Measurements from ENCODE around the gene TMEM182. TPM values are rescaled to one million over a fixed set of nuclear protein-coding genes. Genes with fewer than 3 reads are reported as not detected.

Gene TMEM182
- total RNA-seq, 2 donors from 2014 or later, result 6.8 to 10.0 TPM

DNA sequence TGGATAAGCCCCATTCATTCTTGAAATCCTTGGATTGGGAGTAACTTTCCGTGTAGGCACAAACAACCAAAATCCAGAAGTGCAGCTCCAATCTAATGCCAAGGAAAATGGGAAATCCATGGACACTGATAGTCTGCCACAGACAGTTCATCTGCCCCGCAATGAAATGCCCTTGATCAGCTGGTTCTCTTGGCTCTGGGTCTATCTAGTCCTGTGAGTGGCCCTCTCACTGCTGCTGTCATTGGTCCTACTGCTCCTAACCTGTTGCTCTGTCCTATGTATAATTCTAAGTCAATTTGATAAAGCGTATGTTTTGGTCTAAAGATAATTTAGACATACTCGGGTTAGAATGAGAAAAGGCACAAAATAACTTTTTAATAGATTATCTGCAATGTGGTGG, 13.7 kb upstream of the TMEM182 start:
- no peak overlapping the region for H3K4me3 Mint-ChIP-seq
- no peaks in the 10 kb centered on the region for H3K9me3 Mint-ChIP-seq
- peaks cover 0 to 2% of the 10 kb centered on the region in 2 donors for H3K36me3 Mint-ChIP-seq (ENCODE audit: insufficient read depth in 2 of 2)
- no peaks in the 10 kb centered on the region for H3K27me3 Mint-ChIP-seq (ENCODE audit: low read depth)
- ATAC-seq (replicated peaks in 1 of 2) (no peak), DNase-seq (no peak)
- no peak overlapping the region for H3K27ac Mint-ChIP-seq
- no peaks in the 10 kb centered on the region for H3K4me1 Mint-ChIP-seq (ENCODE audit: low read depth)

GRCh38 chr2:102749938-102750337, 11.9 kb upstream of the TMEM182 start:
- H3K4me1 Mint-ChIP-seq (ENCODE audit: low read depth), result no peaks in the 10 kb centered on the region
- no peak overlapping the region for H3K27ac Mint-ChIP-seq
- no peak for DNase-seq
- H3K9me3 Mint-ChIP-seq, result no peaks in the 10 kb centered on the region
- H3K4me3 Mint-ChIP-seq, result no peak overlapping the region
- ATAC-seq (replicated peaks in 1 of 2), result no peak
- H3K27me3 Mint-ChIP-seq (ENCODE audit: low read depth), result no peaks in the 10 kb centered on the region
- no peaks in the 10 kb centered on the region for H3K36me3 Mint-ChIP-seq (ENCODE audit: insufficient read depth in 2 of 2)

DNA sequence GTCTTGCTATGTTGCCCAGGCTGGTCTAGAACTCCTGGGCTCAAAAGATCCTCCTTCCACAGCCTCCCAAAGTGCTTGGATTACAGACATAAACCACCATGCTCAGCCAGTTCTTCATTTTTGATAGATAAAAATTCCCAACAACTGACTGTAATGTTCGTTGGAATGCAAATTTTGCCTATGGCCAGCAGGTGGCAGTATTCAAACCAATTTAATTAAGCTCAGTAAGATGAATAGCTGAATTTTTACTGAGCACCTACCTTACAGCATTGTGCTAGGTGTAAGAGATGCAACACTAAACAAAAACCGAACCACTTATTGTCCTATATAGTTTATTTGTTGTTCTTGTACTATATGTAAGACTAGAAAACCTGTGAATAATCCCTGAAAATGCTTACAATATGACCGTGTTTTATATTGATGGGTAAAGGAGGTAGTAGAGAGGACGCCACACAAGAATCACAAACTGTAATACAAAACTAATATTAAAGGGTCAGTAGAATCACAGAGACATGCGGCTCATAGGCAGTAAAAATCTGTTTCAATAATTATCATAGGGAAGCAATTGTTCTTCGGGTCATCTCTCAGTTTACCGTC, 8.2 kb upstream of the TMEM182 start:
- Mint-ChIP-seq H3K27ac (no peak overlapping the region), H3K9me3 (no peaks in the 10 kb centered on the region), H3K4me3 (no peak overlapping the region), H3K36me3 (ENCODE audit: insufficient read depth in 2 of 2) (no peaks in the 10 kb centered on the region), H3K27me3 (ENCODE audit: low read depth) (no peaks in the 10 kb centered on the region), H3K4me1 (ENCODE audit: low read depth) (no peaks in the 10 kb centered on the region)
- ATAC-seq (replicated peaks in 1 of 2), result no peak
- DNase-seq, result peak; percentile 2 to 20

- no peaks in the 10 kb centered on the region for H3K4me1 Mint-ChIP-seq (ENCODE audit: low read depth)
- no peak overlapping the region for H3K27ac Mint-ChIP-seq
- H3K4me3 Mint-ChIP-seq, result no peak overlapping the region
- no peaks in the 10 kb centered on the region for H3K27me3 Mint-ChIP-seq (ENCODE audit: low read depth)
- no peaks in the 10 kb centered on the region for H3K36me3 Mint-ChIP-seq (ENCODE audit: insufficient read depth in 2 of 2)
- DNase-seq, result no peak
- no peak for ATAC-seq (replicated peaks in 1 of 2)
- H3K9me3 Mint-ChIP-seq, result no peaks in the 10 kb centered on the region
These were observed 7.2 kb upstream of the TMEM182 start for GRCh38 chr2:102754456-102755145.

DNA sequence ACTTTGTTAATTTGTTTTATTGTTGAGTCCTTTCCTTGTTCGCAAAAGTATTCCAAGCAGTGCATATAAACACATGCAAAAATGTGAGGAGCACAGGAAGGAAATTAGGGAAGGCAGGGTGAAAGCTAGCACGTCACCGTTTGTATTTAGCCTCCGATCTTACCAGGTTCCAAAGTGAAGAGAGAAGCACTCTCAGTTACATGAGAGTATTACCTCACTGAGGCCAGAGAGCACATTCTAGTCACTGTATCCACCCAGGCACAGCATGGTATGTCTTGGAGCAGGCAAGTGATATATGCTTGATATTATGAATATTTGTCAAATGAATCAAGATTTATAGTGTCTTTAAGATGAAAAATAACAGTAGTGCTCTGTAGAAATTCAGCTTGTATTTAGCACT, 6.5 kb upstream of the TMEM182 start:
- H3K4me3 Mint-ChIP-seq, result no peak overlapping the region
- ATAC-seq (replicated peaks in 1 of 2), result no peak
- no peaks in the 10 kb centered on the region for H3K27me3 Mint-ChIP-seq (ENCODE audit: low read depth)
- DNase-seq, result no peak
- no peaks in the 10 kb centered on the region for H3K36me3 Mint-ChIP-seq (ENCODE audit: insufficient read depth in 2 of 2)
- H3K9me3 Mint-ChIP-seq, result no peaks in the 10 kb centered on the region
- H3K4me1 Mint-ChIP-seq (ENCODE audit: low read depth), result no peaks in the 10 kb centered on the region
- no peak overlapping the region for H3K27ac Mint-ChIP-seq

DNA sequence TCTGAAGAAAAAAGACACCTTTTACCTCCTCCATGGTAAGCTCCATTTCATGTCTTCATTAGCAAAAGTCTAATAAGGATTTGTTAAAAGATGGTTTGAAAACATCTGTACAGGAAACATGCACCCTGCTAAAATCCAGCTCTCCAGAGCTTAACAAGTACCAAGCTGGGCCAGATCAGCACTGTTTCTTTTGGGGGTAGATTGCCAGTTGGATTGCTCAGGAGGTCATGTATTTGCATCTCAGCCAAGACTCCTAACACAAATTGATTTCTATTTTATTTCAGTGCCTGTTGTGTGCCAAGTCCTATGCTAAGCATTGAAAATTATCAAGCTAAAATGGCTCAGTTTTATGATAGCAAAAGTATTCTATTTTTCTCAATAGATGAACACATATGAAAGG, 3.4 kb upstream of the TMEM182 start:
- no peak overlapping the region for H3K4me3 Mint-ChIP-seq
- H3K4me1 Mint-ChIP-seq (ENCODE audit: low read depth), result no peaks in the 10 kb centered on the region
- DNase-seq (no peak), ATAC-seq (replicated peaks in 1 of 2) (no peak)
- no peaks in the 10 kb centered on the region for H3K27me3 Mint-ChIP-seq (ENCODE audit: low read depth)
- no peaks in the 10 kb centered on the region for H3K9me3 Mint-ChIP-seq
- no peak overlapping the region for H3K27ac Mint-ChIP-seq
- H3K36me3 Mint-ChIP-seq (ENCODE audit: insufficient read depth in 2 of 2), result peaks cover 0 to 1% of the 10 kb centered on the region in 2 donors

GRCh38 chr2:102764083-102764482, 2.3 kb downstream of the TMEM182 start:
- no peak for DNase-seq
- ATAC-seq (replicated peaks in 1 of 2), result no peak
- H3K27ac Mint-ChIP-seq, result no peak overlapping the region
- no peaks in the 10 kb centered on the region for H3K27me3 Mint-ChIP-seq (ENCODE audit: low read depth)
- peaks cover 0 to 1% of the 10 kb centered on the region in 2 donors for H3K36me3 Mint-ChIP-seq (ENCODE audit: insufficient read depth in 2 of 2)
- no peaks in the 10 kb centered on the region for H3K4me1 Mint-ChIP-seq (ENCODE audit: low read depth)
- no peak overlapping the region for H3K4me3 Mint-ChIP-seq
- no peaks in the 10 kb centered on the region for H3K9me3 Mint-ChIP-seq

DNA sequence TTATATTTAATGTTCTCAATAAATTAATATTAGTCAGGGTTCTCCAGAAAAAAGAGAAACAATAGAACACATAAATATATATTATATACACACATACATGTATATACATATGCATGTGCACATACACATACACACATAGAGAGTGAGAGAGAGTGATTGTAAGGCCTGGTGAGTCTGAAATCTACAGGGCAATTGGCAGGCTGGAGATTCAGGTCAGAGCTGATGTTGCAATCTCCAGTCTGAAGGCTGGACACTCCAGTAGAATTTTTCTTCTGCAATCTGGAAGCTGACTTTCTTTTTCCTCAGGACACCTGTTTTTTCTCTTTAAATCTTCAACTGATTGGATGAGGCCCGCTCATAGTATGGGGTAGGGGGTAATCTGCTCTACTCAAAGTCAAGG, 3.2 kb downstream of the TMEM182 start:
- peaks cover 0 to 1% of the 10 kb centered on the region in 2 donors for H3K36me3 Mint-ChIP-seq (ENCODE audit: insufficient read depth in 2 of 2)
- H3K4me1 Mint-ChIP-seq (ENCODE audit: low read depth), result no peaks in the 10 kb centered on the region
- no peak overlapping the region for H3K27ac Mint-ChIP-seq
- DNase-seq, result no peak
- H3K4me3 Mint-ChIP-seq, result no peak overlapping the region
- no peak for ATAC-seq (replicated peaks in 1 of 2)
- no peaks in the 10 kb centered on the region for H3K27me3 Mint-ChIP-seq (ENCODE audit: low read depth)
- H3K9me3 Mint-ChIP-seq, result no peaks in the 10 kb centered on the region

DNA sequence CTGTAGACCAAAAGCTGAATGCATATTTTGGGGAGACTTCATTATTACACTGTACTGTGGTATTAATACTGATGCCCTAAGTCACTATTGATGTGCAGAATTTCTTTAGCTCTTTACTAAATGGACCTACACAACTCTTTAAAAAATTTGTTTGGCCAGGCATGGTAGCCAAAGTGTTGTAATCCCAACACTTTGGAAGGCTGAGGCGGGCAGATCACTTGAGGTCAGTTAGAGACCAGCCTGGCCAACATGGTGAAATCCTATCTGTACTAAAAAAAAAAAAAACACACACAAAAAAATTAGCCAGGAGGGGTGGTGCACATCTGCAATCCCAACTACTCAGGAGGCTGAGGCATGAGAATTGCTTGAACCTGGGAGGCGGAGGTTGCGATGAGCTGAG, 6.4 kb downstream of the TMEM182 start:
- no peak overlapping the region for H3K27ac Mint-ChIP-seq
- ATAC-seq (replicated peaks in 1 of 2), result no peak
- peaks cover 0 to 1% of the 10 kb centered on the region in 2 donors for H3K36me3 Mint-ChIP-seq (ENCODE audit: insufficient read depth in 2 of 2)
- no peak overlapping the region for H3K4me3 Mint-ChIP-seq
- H3K9me3 Mint-ChIP-seq, result no peaks in the 10 kb centered on the region
- no peaks in the 10 kb centered on the region for H3K4me1 Mint-ChIP-seq (ENCODE audit: low read depth)
- H3K27me3 Mint-ChIP-seq (ENCODE audit: low read depth), result no peaks in the 10 kb centered on the region
- no peak for DNase-seq

- ATAC-seq (replicated peaks in 1 of 2), result no peak
These were observed 7.1 kb downstream of the TMEM182 start for GRCh38 chr2:102768892-102769291.

GRCh38 chr2:102770506-102770905, 8.7 kb downstream of the TMEM182 start:
- Mint-ChIP-seq H3K4me1 (ENCODE audit: low read depth) (no peaks in the 10 kb centered on the region), H3K4me3 (no peak overlapping the region), H3K27ac (no peak overlapping the region), H3K9me3 (no peaks in the 10 kb centered on the region), H3K27me3 (ENCODE audit: low read depth) (no peaks in the 10 kb centered on the region), H3K36me3 (ENCODE audit: insufficient read depth in 2 of 2) (no peaks in the 10 kb centered on the region)
- no peak for DNase-seq
- ATAC-seq (replicated peaks in 1 of 2), result no peak

More at GRCh38 chr2:102768892-102769291, 7.1 kb downstream of the TMEM182 start:
- H3K27me3 Mint-ChIP-seq (ENCODE audit: low read depth), result no peaks in the 10 kb centered on the region
- no peak for DNase-seq
- no peaks in the 10 kb centered on the region for H3K9me3 Mint-ChIP-seq
- H3K4me1 Mint-ChIP-seq (ENCODE audit: low read depth), result no peaks in the 10 kb centered on the region
- no peaks in the 10 kb centered on the region for H3K36me3 Mint-ChIP-seq (ENCODE audit: insufficient read depth in 2 of 2)
- no peak overlapping the region for H3K4me3 Mint-ChIP-seq
- no peak overlapping the region for H3K27ac Mint-ChIP-seq

GRCh38 chr2:102771114-102771513, 9.3 kb downstream of the TMEM182 start:
- Mint-ChIP-seq H3K27me3 (ENCODE audit: low read depth) (no peaks in the 10 kb centered on the region), H3K27ac (no peak overlapping the region), H3K4me3 (no peak overlapping the region), H3K9me3 (no peaks in the 10 kb centered on the region), H3K36me3 (ENCODE audit: insufficient read depth in 2 of 2) (no peaks in the 10 kb centered on the region), H3K4me1 (ENCODE audit: low read depth) (no peaks in the 10 kb centered on the region)
- no peak for DNase-seq
- ATAC-seq (replicated peaks in 1 of 2), result no peak

GRCh38 chr2:102772659-102773058, 10.8 kb downstream of the TMEM182 start:
- ATAC-seq (replicated peaks in 1 of 2), result no peak
- Mint-ChIP-seq H3K27me3 (ENCODE audit: low read depth) (no peaks in the 10 kb centered on the region), H3K27ac (no peak overlapping the region), H3K4me3 (no peak overlapping the region), H3K4me1 (ENCODE audit: low read depth) (no peaks in the 10 kb centered on the region), H3K9me3 (no peaks in the 10 kb centered on the region), H3K36me3 (ENCODE audit: insufficient read depth in 2 of 2) (peaks cover 0 to under 1% of the 10 kb centered on the region in 2 donors)
- DNase-seq, result no peak

GRCh38 chr2:102773149-102773705, 11.4 kb downstream of the TMEM182 start:
- Mint-ChIP-seq H3K4me3 (no peak overlapping the region), H3K36me3 (ENCODE audit: insufficient read depth in 2 of 2) (peaks cover 0 to 2% of the 10 kb centered on the region in 2 donors), H3K4me1 (ENCODE audit: low read depth) (no peaks in the 10 kb centered on the region), H3K9me3 (no peaks in the 10 kb centered on the region), H3K27me3 (ENCODE audit: low read depth) (no peaks in the 10 kb centered on the region), H3K27ac (no peak overlapping the region)
- ATAC-seq (replicated peaks in 1 of 2), result no peak
- no peak for DNase-seq

Data from activated T-cell treated with anti-CD3 and anti-CD28 coated beads, Interleukin-2, amount 50 U/mL, for 72 hours (primary cell).